K562 (cell line): Measurements from ENCODE around the gene CEMIP. TPM values are rescaled to one million over a fixed set of nuclear protein-coding genes. Genes with fewer than 3 reads are reported as not detected.

Experiments
- ATAC-seq: fragments of 200-7000 bp; cut with Tn5 transposase; 3 replicates; pipeline ENCODE4 v1.9.1; 2020; ENCODE audit warnings: moderate library complexity
- BruUV-seq: library from RNA; stranded (reverse); fragments of 400-500 nt; replicated peaks from 2 replicates; lab custom pipeline; 2021; lab: Mats Ljungman, UMichigan
- CTCF ChIA-PET: fragments of 300-600 bp; formaldehyde crosslinking; extraction: SDS; loops from one replicate; lab custom pipeline; 2021; ENCODE audit warnings: low intra/inter-chr PET ratio; lab: Yijun Ruan, JAX
- POLR2A ChIA-PET: fragments of 300-600, 350-650 bp; sonication (Branson Sonifier 250); formaldehyde crosslinking; extraction: SDS; loops from one replicate; lab custom pipeline; 2021; ENCODE audit warnings: antibody characterized with exemption, inconsistent platforms; lab: Yijun Ruan, JAX
- DNase-seq, 4 experiments: peaks; one replicate each; pipeline versions ENCODE4 v3.0.0 to v3.0.0-alpha.2; 2011 to 2018; ENCODE audit warnings: low spot score in 3 of 4, mixed read lengths in 3 of 4; ENCODE audit errors: extremely low read depth in 1 of 4
- FAIRE-seq: peaks from 2 replicates; lab custom pipeline; 2011; peaks lifted over from hg19 to GRCh38; lab: Jason Lieb, UNC
- H2AFZ ChIP-seq: 2 replicates; pipeline ENCODE4 v1.6.0; 2011; ENCODE audit warnings: low read depth, low read length, control low read depth, inconsistent platforms
- H3K27ac ChIP-seq: fragments of 200-600 bp; 3 replicates; pipeline ENCODE4 v1.8.0; 2011; ENCODE audit warnings: low read depth, mild to moderate bottlenecking, control low read depth, inconsistent platforms, low read length, moderate library complexity, mixed read lengths; ENCODE audit errors: extremely low read depth
- H3K27me3 ChIP-seq, 2 experiments: fragments of 300-600 bp in 1 of 2; 2 replicates in 1 of 2; 3 replicates in 1 of 2; pipeline versions ENCODE4 v1.6.0 to v1.8.0; 2011; ENCODE audit warnings: inconsistent platforms in 2 of 2, low read length in 2 of 2, mild to moderate bottlenecking in 1 of 2, mixed read lengths in 1 of 2, moderate library complexity in 1 of 2; ENCODE audit not compliant: control insufficient read depth in 2 of 2, insufficient read depth in 2 of 2
- H3K36me3 ChIP-seq: fragments of 300-600 bp; 3 replicates; pipeline ENCODE4 v1.8.0; 2011; ENCODE audit warnings: mild to moderate bottlenecking, low read length, inconsistent platforms; ENCODE audit not compliant: control insufficient read depth, insufficient read depth
- H3K4me1 ChIP-seq, 2 experiments: fragments of 200-600 bp in 1 of 2; replicated peaks in 1 of 2; 2 replicates in 1 of 2; 3 replicates in 1 of 2; pipeline versions ENCODE4 v1.5.1 to v1.8.0; 2011; ENCODE audit warnings: inconsistent platforms in 2 of 2, low read length in 2 of 2, mild to moderate bottlenecking in 1 of 2, mixed read lengths in 1 of 2, moderate library complexity in 1 of 2; ENCODE audit not compliant: control insufficient read depth in 2 of 2, insufficient read depth in 2 of 2
- H3K4me2 ChIP-seq: 2 replicates; pipeline ENCODE4 v1.6.1; 2011; ENCODE audit warnings: low read length, control low read depth, inconsistent platforms, mixed read lengths; ENCODE audit not compliant: insufficient read depth
- H3K4me3 ChIP-seq: fragments of 200-600 bp; sonication (generic), shearing (Covaris generic); 2 replicates; pipeline ENCODE4 v1.5.1; 2016; ENCODE audit warnings: control low read depth, inconsistent platforms
- H3K79me2 ChIP-seq: fragments of 200-600 bp; 3 replicates; pipeline ENCODE4 v1.8.0; 2011; ENCODE audit warnings: low read length, inconsistent platforms; ENCODE audit not compliant: control insufficient read depth, insufficient read depth
- H3K9ac ChIP-seq, 2 experiments: 2 replicates each; pipeline versions ENCODE4 v1.6.0 to v1.6.1; 2011; ENCODE audit warnings: low read depth in 2 of 2, low read length in 2 of 2, control low read depth in 1 of 2, inconsistent platforms in 1 of 2, mild to moderate bottlenecking in 1 of 2, mixed read lengths in 1 of 2; ENCODE audit not compliant: insufficient read depth in 1 of 2
- H3K9me1 ChIP-seq: one replicate; pipeline ENCODE4 v1.6.0; 2011; ENCODE audit warnings: inconsistent platforms, mild to moderate bottlenecking, low read length, moderate library complexity; ENCODE audit not compliant: control insufficient read depth, insufficient read depth
- H3K9me3 ChIP-seq: replicated peaks from 2 replicates; pipeline ENCODE4 v1.5.1; 2011; ENCODE audit warnings: low read depth, low read length, inconsistent platforms; ENCODE audit not compliant: control insufficient read depth, insufficient read depth
- H4K20me1 ChIP-seq: replicated peaks from 2 replicates; pipeline ENCODE4 v1.6.1; 2011; ENCODE audit warnings: low read length, inconsistent platforms, mixed read lengths; ENCODE audit not compliant: control insufficient read depth, insufficient read depth
- EGR1 ChIP-seq: fragments of 450-650 bp; conservative IDR thresholded peaks from 2 replicates; pipeline ENCODE4 v1.6.1; 2017; ENCODE audit warnings: mild to moderate bottlenecking
- IRF2 ChIP-seq: sonication (generic); formaldehyde crosslinking; IDR thresholded peaks from 2 replicates; pipeline ENCODE4 v1.8.1; 2022; ENCODE audit warnings: mild to moderate bottlenecking, missing genetic modification reagents
- NCOA2 ChIP-seq, 2 experiments: fragments of 450-650 bp; IDR thresholded peaks; 2 replicates each; pipeline ENCODE4 v1.6.1; 2018; ENCODE audit warnings: mild to moderate bottlenecking in 2 of 2, moderate library complexity in 1 of 2; ENCODE audit not compliant: partially characterized antibody in 2 of 2
- POLR3G ChIP-seq: IDR thresholded peaks from 2 replicates; pipeline ENCODE4 v1.6.1; 2011; ENCODE audit not compliant: insufficient read length, insufficient replicate concordance; ENCODE audit errors: extremely low read depth
- STAG1 ChIP-seq: sonication (generic); formaldehyde crosslinking; IDR thresholded peaks from 2 replicates; pipeline ENCODE4 v1.5.0; 2020; ENCODE audit warnings: missing genetic modification reagents, borderline replicate concordance
- WGBS: fragments of 100-300 bp; shearing (Covaris generic); methylation state at CpG from one replicate; pipeline ENCODE4 v1.1.6; 2016; ENCODE audit warnings: low coverage, mixed read lengths; ENCODE audit not compliant: insufficient coverage; ENCODE audit errors: missing lambda C conversion rate; 5-methylcytosine and 5-hydroxymethylcytosine counted together
- in situ Hi-C: fragments of 300-500 bp; cut with MboI; formaldehyde crosslinking; loops from 4 replicates; pipeline ENCODE4 v1.15.0; 2018; ENCODE audit warnings: inconsistent platforms, mixed read lengths
- intact Hi-C: fragments of 100-400 bp; cut with micrococcal nuclease; formaldehyde crosslinking; loops from 2 replicates; pipeline ENCODE4 v1.14.2; 2022
- polyA plus RNA-seq, 8 experiments: library from polyadenylated mRNA; depleted of rRNA in 4 of 8; stranded (reverse) in 5 of 8; unstranded in 3 of 8; fragments of >200 nt; fragmentation: Nextera tagmentation in 2 of 8; fragmentation: Illumina TruSeq in 1 of 8; extraction: Ambion mirVana in 2 of 8; extraction: Trizol in 1 of 8; gene quantifications; 2 replicates each; pipeline versions ENCODE4 v1.2.1 to v1.2.3, GENCODE V29; 2011 to 2014; ENCODE audit warnings: inconsistent platforms in 1 of 8, missing spikeins in 1 of 8
- total RNA-seq, 7 experiments: library from RNA; depleted of rRNA in 6 of 7; stranded (reverse); fragments of >200 nt in 6 of 7; fragmentation: Illumina TruSeq in 2 of 7; extraction: Trizol in 2 of 7; gene quantifications; 2 replicates each; pipeline versions ENCODE4 v1.2.1 to v1.2.3, GENCODE V29; 2011 to 2021; ENCODE audit warnings: low replicate concordance in 1 of 7
- TF ChIP-seq, protein P1 (sequence below): fragments of 250-450 bp; sonication (Bioruptor Pico); IDR thresholded peaks from 2 replicates; pipeline ENCODE4 v1.4.0; 2020; ENCODE audit warnings: mild to moderate bottlenecking
- TF ChIP-seq, protein P2 (sequence below): fragments of 450-650 bp; IDR thresholded peaks from 2 replicates; pipeline ENCODE4 v1.7.0; 2016; ENCODE audit warnings: borderline replicate concordance
- TF ChIP-seq, protein P3 (sequence below), 2 experiments: fragments of 250-450 bp in 1 of 2; fragments of 450-650 bp in 1 of 2; sonication (Bioruptor Pico) in 1 of 2; IDR thresholded peaks; 2 replicates each; pipeline versions ENCODE4 v1.6.1 to v1.8.0; 2016 to 2021; ENCODE audit warnings: mild to moderate bottlenecking in 2 of 2, moderate library complexity in 2 of 2, missing compliant biosample characterization in 1 of 2, missing genetic modification characterization in 1 of 2
- TF ChIP-seq, protein P4 (sequence below): fragments of 250-450 bp; sonication (Bioruptor Pico); IDR thresholded peaks from 2 replicates; pipeline ENCODE4 v1.4.0; 2020; ENCODE audit warnings: mild to moderate bottlenecking, moderate library complexity
- TF ChIP-seq, protein P5 (sequence below): fragments of 250-450 bp; sonication (Bioruptor Pico); IDR thresholded peaks from 2 replicates; pipeline ENCODE4 v1.4.0; 2020; ENCODE audit warnings: borderline replicate concordance

CEMIP gene
- total and polyA plus RNA-seq, 9 of the 15 experiments (the other 6 are each of a cell fraction or from before 2014, with no cell fraction given): 0.33 TPM; not detected in 8

DNA sequence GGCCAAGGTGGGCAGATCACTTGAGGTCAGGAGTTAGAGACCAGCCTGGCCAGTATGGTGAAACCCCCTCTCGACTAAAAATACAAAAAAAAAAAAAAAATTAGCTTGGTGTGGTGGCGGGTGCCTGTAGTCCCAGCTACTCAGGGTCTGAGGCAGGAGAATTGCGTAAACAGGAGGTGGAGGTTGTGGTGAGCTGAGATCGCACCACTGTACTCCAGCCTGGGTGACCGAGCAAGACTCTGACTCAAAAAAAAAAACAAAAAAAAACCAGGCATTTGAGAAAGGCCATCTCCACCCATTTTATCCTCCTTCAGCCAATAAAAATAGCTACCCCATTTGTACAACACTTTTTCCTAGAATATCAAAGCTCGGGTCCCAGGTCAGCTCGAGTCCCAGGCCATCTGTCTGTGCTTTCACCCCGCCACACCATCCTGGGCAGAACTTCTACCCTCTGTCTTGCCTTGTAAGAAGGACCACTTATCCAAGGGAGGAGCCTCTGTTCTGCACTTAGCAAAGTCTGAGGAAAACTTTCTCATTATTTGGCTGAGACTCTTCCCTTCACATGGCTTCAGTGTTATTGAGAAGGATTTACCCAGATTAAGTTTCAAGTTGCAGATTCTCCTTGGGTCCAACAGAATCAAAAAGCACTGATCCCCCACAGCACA is 111.3 kb downstream of the CEMIP start:
- no peaks in the 10 kb centered on the region for H4K20me1 ChIP-seq
- no peaks in the 10 kb centered on the region for H3K79me2 ChIP-seq
- H3K4me3 ChIP-seq: no peak overlapping the region
- no peak overlapping the region for H3K27ac ChIP-seq
- H3K9me1 ChIP-seq: no peaks in the 10 kb centered on the region
- H3K36me3 ChIP-seq: no peaks in the 10 kb centered on the region
- no TSS peak for BruUV-seq
- no peak overlapping the region for H3K4me2 ChIP-seq
- H3K4me1 ChIP-seq: no peaks in the 10 kb centered on the region
- in situ Hi-C loops (no loop called here), intact Hi-C loops (no loop called here)
- H3K9me3 ChIP-seq: no peaks in the 10 kb centered on the region
- DNase-seq: no peak
- no peak for ATAC-seq
- FAIRE-seq: no peak
- ChIA-PET CTCF (no interaction called here), POLR2A (interaction anchor here (0.9 to 1.0 kb wide), 2 partner anchors 21 to 25 kb away, joined by 3 read pairs; no protein-coding TSS in a partner anchor)
- H3K27me3 ChIP-seq: peaks cover 14 to 30% of the 10 kb centered on the region in 2 experiments; a peak in 4 of 5 replicates
- no peak overlapping the region for H3K9ac ChIP-seq
- 2% methylated on average over 8 of the region's 8 CpGs for WGBS
- no peak overlapping the region for H2AFZ ChIP-seq
- TF ChIP-seq, protein P1, sequence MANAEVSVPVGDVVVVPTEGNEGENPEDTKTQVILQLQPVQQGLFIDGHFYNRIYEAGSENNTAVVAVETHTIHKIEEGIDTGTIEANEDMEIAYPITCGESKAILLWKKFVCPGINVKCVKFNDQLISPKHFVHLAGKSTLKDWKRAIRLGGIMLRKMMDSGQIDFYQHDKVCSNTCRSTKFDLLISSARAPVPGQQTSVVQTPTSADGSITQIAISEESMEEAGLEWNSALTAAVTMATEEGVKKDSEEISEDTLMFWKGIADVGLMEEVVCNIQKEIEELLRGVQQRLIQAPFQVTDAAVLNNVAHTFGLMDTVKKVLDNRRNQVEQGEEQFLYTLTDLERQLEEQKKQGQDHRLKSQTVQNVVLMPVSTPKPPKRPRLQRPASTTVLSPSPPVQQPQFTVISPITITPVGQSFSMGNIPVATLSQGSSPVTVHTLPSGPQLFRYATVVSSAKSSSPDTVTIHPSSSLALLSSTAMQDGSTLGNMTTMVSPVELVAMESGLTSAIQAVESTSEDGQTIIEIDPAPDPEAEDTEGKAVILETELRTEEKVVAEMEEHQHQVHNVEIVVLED (CRISPR knock-in tag): no peak
- TF ChIP-seq STAG1 (CRISPR knock-in tag) (no peak), POLR3G (no peak), NCOA2 (IDR thresholded peaks at IDR 0.05; ENCODE audit: partially characterized antibody in 2 of 2) (no peak), IRF2 (CRISPR knock-in tag) (no peak), EGR1 (no peak)
- TF ChIP-seq, protein P2, sequence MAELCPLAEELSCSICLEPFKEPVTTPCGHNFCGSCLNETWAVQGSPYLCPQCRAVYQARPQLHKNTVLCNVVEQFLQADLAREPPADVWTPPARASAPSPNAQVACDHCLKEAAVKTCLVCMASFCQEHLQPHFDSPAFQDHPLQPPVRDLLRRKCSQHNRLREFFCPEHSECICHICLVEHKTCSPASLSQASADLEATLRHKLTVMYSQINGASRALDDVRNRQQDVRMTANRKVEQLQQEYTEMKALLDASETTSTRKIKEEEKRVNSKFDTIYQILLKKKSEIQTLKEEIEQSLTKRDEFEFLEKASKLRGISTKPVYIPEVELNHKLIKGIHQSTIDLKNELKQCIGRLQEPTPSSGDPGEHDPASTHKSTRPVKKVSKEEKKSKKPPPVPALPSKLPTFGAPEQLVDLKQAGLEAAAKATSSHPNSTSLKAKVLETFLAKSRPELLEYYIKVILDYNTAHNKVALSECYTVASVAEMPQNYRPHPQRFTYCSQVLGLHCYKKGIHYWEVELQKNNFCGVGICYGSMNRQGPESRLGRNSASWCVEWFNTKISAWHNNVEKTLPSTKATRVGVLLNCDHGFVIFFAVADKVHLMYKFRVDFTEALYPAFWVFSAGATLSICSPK: no peak
- TF ChIP-seq, protein P3, sequence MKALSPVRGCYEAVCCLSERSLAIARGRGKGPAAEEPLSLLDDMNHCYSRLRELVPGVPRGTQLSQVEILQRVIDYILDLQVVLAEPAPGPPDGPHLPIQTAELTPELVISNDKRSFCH (CRISPR knock-in tag; IDR thresholded peaks at IDR 0.05): no peak
- TF ChIP-seq, protein P3 (tag; IDR thresholded peaks at IDR 0.05): no peak
- TF ChIP-seq, protein P4, sequence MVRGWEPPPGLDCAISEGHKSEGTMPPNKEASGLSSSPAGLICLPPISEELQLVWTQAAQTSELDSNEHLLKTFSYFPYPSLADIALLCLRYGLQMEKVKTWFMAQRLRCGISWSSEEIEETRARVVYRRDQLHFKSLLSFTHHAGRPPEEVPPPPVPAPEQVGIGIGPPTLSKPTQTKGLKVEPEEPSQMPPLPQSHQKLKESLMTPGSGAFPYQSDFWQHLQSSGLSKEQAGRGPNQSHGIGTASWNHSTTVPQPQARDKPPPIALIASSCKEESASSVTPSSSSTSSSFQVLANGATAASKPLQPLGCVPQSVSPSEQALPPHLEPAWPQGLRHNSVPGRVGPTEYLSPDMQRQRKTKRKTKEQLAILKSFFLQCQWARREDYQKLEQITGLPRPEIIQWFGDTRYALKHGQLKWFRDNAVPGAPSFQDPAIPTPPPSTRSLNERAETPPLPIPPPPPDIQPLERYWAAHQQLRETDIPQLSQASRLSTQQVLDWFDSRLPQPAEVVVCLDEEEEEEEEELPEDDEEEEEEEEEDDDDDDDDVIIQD (CRISPR knock-in tag): no peak
- TF ChIP-seq, protein P5, sequence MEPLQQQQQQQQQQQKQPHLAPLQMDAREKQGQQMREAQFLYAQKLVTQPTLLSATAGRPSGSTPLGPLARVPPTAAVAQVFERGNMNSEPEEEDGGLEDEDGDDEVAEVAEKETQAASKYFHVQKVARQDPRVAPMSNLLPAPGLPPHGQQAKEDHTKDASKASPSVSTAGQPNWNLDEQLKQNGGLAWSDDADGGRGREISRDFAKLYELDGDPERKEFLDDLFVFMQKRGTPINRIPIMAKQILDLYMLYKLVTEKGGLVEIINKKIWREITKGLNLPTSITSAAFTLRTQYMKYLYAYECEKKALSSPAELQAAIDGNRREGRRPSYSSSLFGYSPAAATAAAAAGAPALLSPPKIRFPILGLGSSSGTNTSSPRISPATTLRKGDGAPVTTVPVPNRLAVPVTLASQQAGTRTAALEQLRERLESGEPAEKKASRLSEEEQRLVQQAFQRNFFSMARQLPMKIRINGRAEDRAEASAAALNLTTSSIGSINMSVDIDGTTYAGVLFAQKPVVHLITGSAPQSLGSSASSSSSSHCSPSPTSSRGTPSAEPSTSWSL (CRISPR knock-in tag): no peak
